Lower leg skin (tissue), 3 donors: Measurements from ENCODE around the gene NINL.

ENCODE experiments used
- POLR2A ChIP-seq, 2 donors: fragments of 450-650 bp; IDR thresholded peaks; one replicate each; pipeline ENCODE4 v1.6.1; 2016 to 2017; ENCODE audit warnings: antibody characterized with exemption in 2 of 2, mild to moderate bottlenecking in 1 of 2, moderate library complexity in 1 of 2
- TF ChIP-seq, protein P1 (sequence below), 3 donors: fragments of 450-650 bp; IDR thresholded peaks; one replicate each; pipeline ENCODE4 v1.5.1; 2016; ENCODE audit warnings: antibody characterized with exemption in 3 of 3, mild to moderate bottlenecking in 3 of 3, moderate library complexity in 2 of 3

DNA sequence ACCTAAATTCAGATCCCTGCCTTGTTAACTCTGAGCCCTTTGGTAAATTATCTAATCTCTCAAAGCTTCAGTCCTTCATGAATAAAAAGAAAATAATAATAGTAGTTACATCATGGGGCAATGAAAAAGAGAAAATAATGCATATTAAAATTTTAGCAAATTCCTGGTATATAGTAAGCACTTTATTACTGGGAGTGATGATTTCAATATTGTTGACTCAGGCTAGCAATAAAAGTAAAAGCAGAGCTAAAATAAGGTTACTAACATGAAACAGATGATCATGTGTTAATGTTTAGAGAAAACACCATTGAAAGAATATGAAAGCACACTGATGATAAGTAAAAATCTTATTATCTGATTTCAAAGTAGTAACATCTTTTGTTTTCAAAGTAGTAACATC, 164.2 kb downstream of the NINL start:
- TF ChIP-seq, protein P1, sequence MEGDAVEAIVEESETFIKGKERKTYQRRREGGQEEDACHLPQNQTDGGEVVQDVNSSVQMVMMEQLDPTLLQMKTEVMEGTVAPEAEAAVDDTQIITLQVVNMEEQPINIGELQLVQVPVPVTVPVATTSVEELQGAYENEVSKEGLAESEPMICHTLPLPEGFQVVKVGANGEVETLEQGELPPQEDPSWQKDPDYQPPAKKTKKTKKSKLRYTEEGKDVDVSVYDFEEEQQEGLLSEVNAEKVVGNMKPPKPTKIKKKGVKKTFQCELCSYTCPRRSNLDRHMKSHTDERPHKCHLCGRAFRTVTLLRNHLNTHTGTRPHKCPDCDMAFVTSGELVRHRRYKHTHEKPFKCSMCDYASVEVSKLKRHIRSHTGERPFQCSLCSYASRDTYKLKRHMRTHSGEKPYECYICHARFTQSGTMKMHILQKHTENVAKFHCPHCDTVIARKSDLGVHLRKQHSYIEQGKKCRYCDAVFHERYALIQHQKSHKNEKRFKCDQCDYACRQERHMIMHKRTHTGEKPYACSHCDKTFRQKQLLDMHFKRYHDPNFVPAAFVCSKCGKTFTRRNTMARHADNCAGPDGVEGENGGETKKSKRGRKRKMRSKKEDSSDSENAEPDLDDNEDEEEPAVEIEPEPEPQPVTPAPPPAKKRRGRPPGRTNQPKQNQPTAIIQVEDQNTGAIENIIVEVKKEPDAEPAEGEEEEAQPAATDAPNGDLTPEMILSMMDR (IDR thresholded peaks at IDR 0.05) = no peak
- TF ChIP-seq POLR2A (IDR thresholded peaks at IDR 0.05) = no peak
